SK-N-SH treated with all-trans-retinoic acid at 6 μM for 48 hours (cell line): Measurements from ENCODE around the gene KLK3.

Experiments used
- ATAC-seq: fragments of 200-7000 bp; cut with Tn5 transposase; 3 replicates; pipeline ENCODE4 v1.9.1; 2020; ENCODE audit warnings: mild to moderate bottlenecking, moderate library complexity
- ARNTL ChIP-seq: fragments of 450-650 bp; formaldehyde crosslinking; IDR thresholded peaks from 2 replicates; pipeline ENCODE4 v1.5.0; 2020; ENCODE audit warnings: low read depth, mild to moderate bottlenecking, moderate library complexity, borderline replicate concordance
- CREB5 ChIP-seq: fragments of 250-450 bp; sonication (Bioruptor Pico); IDR thresholded peaks from 2 replicates; pipeline ENCODE4 v1.5.1; 2020; ENCODE audit warnings: low read depth, mild to moderate bottlenecking, moderate library complexity
- CSRNP3 ChIP-seq: fragments of 250-450 bp; sonication (Bioruptor Pico); IDR thresholded peaks from 2 replicates; pipeline ENCODE4 v1.5.1; 2021; ENCODE audit warnings: mild to moderate bottlenecking, moderate library complexity
- ESRRG ChIP-seq: fragments of 250-450 bp; sonication (Bioruptor Pico); IDR thresholded peaks from 2 replicates; pipeline ENCODE4 v1.6.1; 2021; ENCODE audit warnings: mild to moderate bottlenecking
- GLIS3 ChIP-seq: fragments of 250-450 bp; sonication (Bioruptor Pico); IDR thresholded peaks from 2 replicates; pipeline ENCODE4 v1.5.0; 2020; ENCODE audit warnings: mild to moderate bottlenecking, moderate library complexity
- ISL1 ChIP-seq: fragments of 250-450 bp; sonication (Bioruptor Pico); IDR thresholded peaks from 2 replicates; pipeline ENCODE4 v2.1.2; 2022; ENCODE audit warnings: mild to moderate bottlenecking, moderate library complexity
- OSR1 ChIP-seq: fragments of 250-450 bp; sonication (Bioruptor Pico); IDR thresholded peaks from 2 replicates; pipeline ENCODE4 v1.8.0; 2022; ENCODE audit warnings: moderate library complexity, mild to moderate bottlenecking, inconsistent platforms
- PATZ1 ChIP-seq: fragments of 250-450 bp; sonication (Bioruptor Pico); IDR thresholded peaks from 2 replicates; pipeline ENCODE4 v1.8.0; 2020; ENCODE audit warnings: mild to moderate bottlenecking, moderate library complexity, borderline replicate concordance
- POU6F1 ChIP-seq: fragments of 250-450 bp; sonication (Bioruptor Pico); IDR thresholded peaks from 2 replicates; pipeline ENCODE4 v1.8.0; 2021; ENCODE audit warnings: low read depth, mild to moderate bottlenecking, moderate library complexity, borderline replicate concordance
- PPARA ChIP-seq: fragments of 250-450 bp; sonication (Bioruptor Pico); IDR thresholded peaks from 2 replicates; pipeline ENCODE4 v1.5.0; 2020; ENCODE audit warnings: mild to moderate bottlenecking, borderline replicate concordance
- RARB ChIP-seq: fragments of 250-450 bp; sonication (Bioruptor Pico); IDR thresholded peaks from 2 replicates; pipeline ENCODE4 v1.8.0; 2021; ENCODE audit warnings: mild to moderate bottlenecking, moderate library complexity
- TCF4 ChIP-seq: fragments of 250-450 bp; sonication (Bioruptor Pico); IDR thresholded peaks from 2 replicates; pipeline ENCODE4 v1.8.0; 2021; ENCODE audit warnings: mild to moderate bottlenecking, moderate library complexity, borderline replicate concordance
- TOX ChIP-seq: fragments of 250-450 bp; sonication (Bioruptor Pico); IDR thresholded peaks from 2 replicates; pipeline ENCODE4 v1.8.0; 2021; ENCODE audit warnings: mild to moderate bottlenecking, moderate library complexity, borderline replicate concordance
- ZC3H10 ChIP-seq: fragments of 250-450 bp; sonication (Bioruptor Pico); IDR thresholded peaks from 2 replicates; pipeline ENCODE4 v1.5.1; 2021; ENCODE audit warnings: mild to moderate bottlenecking, moderate library complexity
- ZFP3 ChIP-seq: fragments of 250-450 bp; sonication (Bioruptor Pico); IDR thresholded peaks from 2 replicates; pipeline ENCODE4 v1.5.0; 2020; ENCODE audit warnings: mild to moderate bottlenecking, moderate library complexity
- ZFP30 ChIP-seq: fragments of 450-650 bp; formaldehyde crosslinking; IDR thresholded peaks from 2 replicates; pipeline ENCODE4 v1.5.0; 2022; ENCODE audit warnings: mild to moderate bottlenecking, moderate library complexity
- ZNF565 ChIP-seq: fragments of 450-650 bp; formaldehyde crosslinking; conservative IDR thresholded peaks from 2 replicates; pipeline ENCODE4 v1.5.0; 2020; ENCODE audit warnings: low read depth, mild to moderate bottlenecking, moderate library complexity
- ZNF70 ChIP-seq: fragments of 450-650 bp; formaldehyde crosslinking; IDR thresholded peaks from 2 replicates; pipeline ENCODE4 v1.5.0; 2020; ENCODE audit warnings: mild to moderate bottlenecking, moderate library complexity
- ZNF8 ChIP-seq: fragments of 450-650 bp; formaldehyde crosslinking; IDR thresholded peaks from 2 replicates; pipeline ENCODE4 v1.5.0; 2020; ENCODE audit warnings: mild to moderate bottlenecking, moderate library complexity

KLK3 gene

GRCh38 chr19:50817941-50818858 lies 36.5 kb upstream of the KLK3 start:
- TF ChIP-seq ZNF70 (CRISPR knock-in tag), result no peak
- no peak for TF ChIP-seq ESRRG
- no peak for TF ChIP-seq ZC3H10 (CRISPR knock-in tag)
- TF ChIP-seq ZFP30 (CRISPR knock-in tag), result no peak
- no peak for TF ChIP-seq POU6F1 (CRISPR knock-in tag)
- no peak for TF ChIP-seq ZNF565 (CRISPR knock-in tag)
- TF ChIP-seq RARB, result no peak
- TF ChIP-seq PPARA (CRISPR knock-in tag), result no peak
- TF ChIP-seq ZNF8 (CRISPR knock-in tag), result no peak
- no peak for TF ChIP-seq CREB5 (CRISPR knock-in tag)
- TF ChIP-seq ZFP3 (CRISPR knock-in tag), result no peak
- no peak for TF ChIP-seq OSR1 (CRISPR knock-in tag)
- TF ChIP-seq ARNTL (CRISPR knock-in tag), result no peak
- TF ChIP-seq ISL1 (CRISPR knock-in tag), result no peak
- peak; percentile 89 for ATAC-seq

- no peak for ATAC-seq
These were observed 35.7 kb upstream of the KLK3 start for GRCh38 chr19:50818859-50819472.

More at GRCh38 chr19:50818859-50819472, 35.7 kb upstream of the KLK3 start:
- TF ChIP-seq PATZ1 (no peak), ZC3H10 (CRISPR knock-in tag) (no peak), ZFP30 (CRISPR knock-in tag) (no peak), PPARA (CRISPR knock-in tag) (no peak), RARB (no peak), CSRNP3 (CRISPR knock-in tag) (no peak), ZFP3 (CRISPR knock-in tag) (no peak), TOX (no peak), TCF4 (CRISPR knock-in tag) (no peak), ESRRG (no peak), OSR1 (CRISPR knock-in tag) (no peak), CREB5 (CRISPR knock-in tag) (no peak), GLIS3 (no peak)
